NCI-H446 (cell line): ENCODE measurements around the gene ZMYM4.
A peak's percentile ranks its signal among the peaks of the same experiment; 100 is the strongest.
"Not testable (repeated sequence)": the region's sequence is repeated elsewhere in the genome, so short reads cannot be mapped to it uniquely, and the experiment has no call there.

ENCODE experiments used
- DNase-seq, 2 experiments: peaks; one replicate each; lab custom pipeline; 2025; lab: John Stamatoyannopoulos, UW

Gene ZMYM4

DNA sequence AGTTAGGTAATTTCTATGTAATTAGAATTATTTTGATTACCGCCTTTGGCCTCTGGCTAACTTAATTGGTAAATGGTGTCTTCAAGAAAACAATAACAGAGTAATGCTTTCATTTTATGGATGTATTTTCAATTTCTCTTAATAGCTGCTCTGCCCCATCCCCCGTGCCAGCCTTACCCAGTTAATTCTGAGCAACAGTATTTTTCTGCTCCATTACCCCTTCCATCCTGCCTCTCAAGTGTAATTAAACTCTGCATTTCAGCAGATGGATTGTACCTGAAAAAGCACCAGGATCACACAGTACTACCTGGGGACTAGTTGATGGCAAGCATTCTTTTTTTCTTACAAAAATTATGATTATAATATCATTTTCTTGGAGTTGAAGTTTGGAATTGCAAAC lies 184.5 kb downstream of the ZMYM4 start:
- no peak for DNase-seq

DNA sequence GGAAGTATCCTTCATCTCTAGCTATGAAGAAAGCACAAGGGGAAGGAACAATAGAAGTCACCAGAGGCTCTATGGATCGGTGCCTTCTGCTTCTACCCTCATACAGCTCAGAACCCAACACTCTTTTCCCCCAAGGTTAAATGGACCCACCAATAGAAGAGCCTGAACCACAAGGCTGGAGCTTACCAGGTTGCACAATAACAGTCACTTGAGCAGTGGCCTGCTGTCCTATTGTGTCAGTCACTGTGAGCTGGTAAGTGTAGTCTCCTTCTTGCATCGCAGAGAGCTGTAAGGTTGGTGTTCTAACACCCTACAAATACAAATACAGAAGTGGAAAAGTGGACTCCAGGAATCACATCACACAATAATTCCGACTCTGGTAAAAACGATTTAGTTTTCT lies 185.7 kb downstream of the ZMYM4 start:
- DNase-seq: no peak

DNA sequence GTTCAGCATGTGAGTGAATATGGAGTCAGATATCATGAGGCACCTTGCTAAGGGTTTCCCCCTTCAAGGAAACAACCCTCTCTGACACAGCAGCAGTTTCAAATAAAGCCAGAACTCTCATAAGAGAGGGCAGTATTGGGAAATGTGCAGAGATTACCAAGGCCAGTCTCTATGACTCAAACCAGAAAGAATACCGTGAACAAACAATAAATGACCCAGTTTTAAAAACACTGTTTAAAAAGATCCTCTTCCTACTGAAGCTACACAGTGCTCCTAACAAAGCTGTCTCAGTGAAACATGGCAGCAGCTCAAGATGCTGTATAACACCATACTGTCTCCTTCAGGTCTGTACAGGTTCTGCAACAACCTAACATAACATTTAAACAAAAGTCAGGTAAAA lies 186.1 kb downstream of the ZMYM4 start:
- no peak for DNase-seq

DNA sequence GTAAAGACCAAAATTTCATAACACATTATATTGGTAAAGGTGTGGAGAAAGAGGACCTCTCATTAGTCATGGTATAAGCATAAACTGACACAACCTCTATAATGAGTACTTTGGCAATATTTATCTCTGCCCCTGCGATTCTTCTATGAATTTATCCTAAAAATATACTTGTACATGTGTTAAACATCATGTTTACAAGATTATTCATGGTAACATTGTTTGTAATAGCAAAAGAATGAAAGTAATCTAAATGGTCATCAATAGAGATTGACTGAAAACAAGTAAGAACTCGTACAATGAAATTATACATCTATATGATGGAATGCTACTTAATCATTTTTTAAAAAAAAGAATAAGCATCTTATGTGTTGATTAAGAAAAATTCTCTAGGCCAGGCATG lies 192.3 kb downstream of the ZMYM4 start:
- DNase-seq: no peak

DNA sequence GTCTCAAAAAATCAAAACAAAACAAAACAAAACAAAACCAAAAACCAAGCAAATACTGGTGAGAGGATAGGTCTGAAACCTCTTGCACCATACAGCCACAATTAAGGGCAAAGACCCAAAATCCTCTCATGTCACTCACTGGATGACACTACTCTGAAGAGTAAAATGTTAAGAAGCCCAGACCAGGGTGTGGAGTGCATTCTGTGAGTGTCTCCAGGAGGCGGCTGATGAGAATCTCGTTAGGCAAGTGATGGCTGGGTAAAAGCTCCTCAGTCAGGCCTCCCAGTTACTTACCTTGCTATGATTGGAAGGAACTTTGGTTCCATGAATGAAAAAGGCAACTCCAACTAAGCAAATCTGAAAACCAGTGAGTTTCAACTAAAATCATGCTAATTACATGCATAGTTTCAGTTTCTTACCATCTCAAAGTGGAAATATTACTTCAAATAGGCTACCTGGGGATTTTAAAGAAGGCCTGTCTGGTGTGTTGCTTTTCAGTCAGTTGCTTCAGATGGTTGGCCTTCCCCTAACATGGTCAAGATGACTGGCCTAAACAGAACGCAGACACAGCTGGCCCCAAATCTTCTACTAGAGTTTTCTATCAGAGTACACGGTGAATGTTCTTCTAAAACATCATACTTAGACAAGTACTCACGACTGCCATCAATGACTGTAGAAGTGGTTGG lies 193.6 kb downstream of the ZMYM4 start:
- no peak for DNase-seq

DNA sequence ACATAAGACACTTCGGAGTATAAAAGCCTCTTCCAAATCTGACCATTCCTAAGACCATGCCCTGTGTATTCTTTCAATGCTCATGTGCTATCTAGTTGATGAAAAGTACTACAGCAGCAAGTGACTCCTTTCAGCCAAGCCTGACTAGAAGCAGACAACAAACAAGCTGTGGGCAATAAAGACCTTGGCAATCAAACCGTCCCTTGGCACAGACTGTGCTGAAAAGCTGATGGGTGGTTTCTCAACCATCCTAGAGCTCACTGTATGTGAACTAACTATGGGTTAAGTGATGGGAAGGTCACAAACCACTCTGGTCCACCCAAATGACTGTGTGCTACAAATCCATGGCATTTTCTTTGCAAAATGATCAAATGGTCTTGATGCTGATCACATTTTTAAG lies 194.7 kb downstream of the ZMYM4 start:
- DNase-seq: peak in 1 of 2 experiments; percentile 46

DNA sequence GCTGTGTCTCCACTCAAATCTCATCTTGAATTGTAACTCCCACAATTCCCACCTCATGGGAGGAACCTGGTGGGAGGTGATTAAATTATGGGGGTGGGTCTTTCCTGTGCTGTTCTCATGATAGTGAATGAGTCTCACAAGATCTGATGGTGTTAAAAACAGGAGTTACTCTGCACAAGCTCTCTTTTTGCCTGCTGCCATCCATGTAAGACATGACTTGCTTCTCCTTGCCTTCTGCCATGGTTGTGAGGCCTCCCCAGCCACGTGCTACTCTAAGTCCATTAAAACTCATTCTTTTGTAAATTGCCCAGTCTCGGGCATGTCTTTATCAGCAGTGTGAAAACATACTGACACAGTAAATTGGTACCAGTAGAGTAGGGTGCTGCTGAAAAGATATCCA lies 195.2 kb downstream of the ZMYM4 start:
- not testable (repeated sequence) for DNase-seq

DNA sequence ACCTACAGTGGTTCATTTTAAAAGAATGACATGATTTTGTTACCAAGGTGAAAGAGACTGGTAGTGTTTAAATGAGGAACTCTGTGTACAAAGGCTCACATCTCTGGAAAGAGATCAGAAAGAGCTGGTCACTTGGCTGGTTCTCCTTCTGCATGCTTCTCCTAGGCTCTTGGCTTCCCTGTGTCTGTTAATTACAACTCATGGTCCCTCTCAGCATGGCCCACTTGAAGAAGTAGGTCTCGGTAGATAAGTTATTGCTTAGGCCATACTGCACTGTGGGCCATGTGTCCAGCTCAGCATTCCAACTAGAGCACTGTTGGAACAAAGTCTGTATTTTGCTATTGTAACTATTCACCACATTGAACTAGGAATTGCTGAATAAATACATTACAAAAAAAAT lies 197.6 kb downstream of the ZMYM4 start:
- no peak for DNase-seq

DNA sequence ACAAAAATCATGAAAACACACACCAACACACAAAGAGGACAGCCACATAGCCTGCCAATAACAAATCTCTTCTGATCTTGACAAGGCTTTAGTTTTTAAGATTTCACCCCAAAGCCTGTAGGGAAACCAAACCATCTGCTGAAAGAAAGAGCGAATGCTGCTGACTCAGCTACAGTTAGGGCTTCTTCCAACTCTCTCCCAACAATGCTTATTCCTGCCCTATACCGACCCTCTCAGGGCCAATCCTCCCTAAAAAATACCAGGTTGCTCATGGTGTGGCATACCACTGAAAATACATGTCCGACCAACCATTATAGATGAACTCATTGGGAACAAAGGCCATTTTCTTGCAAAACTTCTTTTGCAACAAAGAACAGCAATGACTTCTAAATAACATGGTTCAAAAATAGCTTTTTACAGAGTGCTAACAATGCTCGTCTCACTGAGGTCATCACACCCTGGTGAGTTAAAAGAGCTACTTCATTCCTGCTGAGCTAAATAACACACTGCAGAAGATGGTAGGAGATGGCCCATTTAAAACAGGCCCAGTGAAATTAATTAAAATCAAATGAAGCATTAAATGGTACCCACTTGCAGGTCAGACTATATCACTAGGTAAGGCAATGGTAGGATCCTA lies 202.6 kb downstream of the ZMYM4 start:
- DNase-seq: no peak
